Measurements from ENCODE around the gene CFAP157.

CFAP157 gene

GRCh38 chr9:127692071-127692470, 14.7 kb upstream of the CFAP157 start:
- DNase-seq (ENCODE audit: low read depth in 1 of 2, low spot score in 1 of 2) = no peak

- no peak for DNase-seq (ENCODE audit: low read depth in 1 of 2, low spot score in 1 of 2)
Measured at GRCh38 chr9:127693143-127693542, 13.6 kb upstream of the CFAP157 start.

- no peak for DNase-seq (ENCODE audit: low read depth in 1 of 2, low spot score in 1 of 2)
Measured at GRCh38 chr9:127693697-127694096, 13.1 kb upstream of the CFAP157 start.

- no peak for DNase-seq (ENCODE audit: low read depth in 1 of 2, low spot score in 1 of 2)
Measured at GRCh38 chr9:127694890-127695720, 11.7 kb upstream of the CFAP157 start.

GRCh38 chr9:127697575-127697974, 9.2 kb upstream of the CFAP157 start:
- no peak for DNase-seq (ENCODE audit: low read depth in 1 of 2, low spot score in 1 of 2)

GRCh38 chr9:127698386-127698785, 8.4 kb upstream of the CFAP157 start:
- DNase-seq (ENCODE audit: low read depth in 1 of 2, low spot score in 1 of 2) = no peak

- peak; percentile 63 to 86 for DNase-seq (ENCODE audit: low read depth in 1 of 2, low spot score in 1 of 2)
Measured at GRCh38 chr9:127698985-127699670, 7.7 kb upstream of the CFAP157 start.

- no peak for DNase-seq (ENCODE audit: low read depth in 1 of 2, low spot score in 1 of 2)
Measured at GRCh38 chr9:127700140-127700539, 6.6 kb upstream of the CFAP157 start.

- no peak for DNase-seq (ENCODE audit: low read depth in 1 of 2, low spot score in 1 of 2)
Measured at GRCh38 chr9:127700594-127701255, 6.1 kb upstream of the CFAP157 start.

GRCh38 chr9:127703289-127703946, 3.4 kb upstream of the CFAP157 start:
- no peak for DNase-seq (ENCODE audit: low read depth in 1 of 2, low spot score in 1 of 2)

GRCh38 chr9:127705577-127706379, 1.0 kb upstream of the CFAP157 start:
- no peak for DNase-seq (ENCODE audit: low read depth in 1 of 2, low spot score in 1 of 2)

GRCh38 chr9:127707766-127708165, 978 bp downstream of the CFAP157 start:
- no peak for DNase-seq (ENCODE audit: low read depth in 1 of 2, low spot score in 1 of 2)

- DNase-seq (ENCODE audit: low read depth in 1 of 2, low spot score in 1 of 2) = no peak
Measured at GRCh38 chr9:127708952-127709587, 2.3 kb downstream of the CFAP157 start.

- no peak for DNase-seq (ENCODE audit: low read depth in 1 of 2, low spot score in 1 of 2)
Measured at GRCh38 chr9:127710204-127710783, 3.5 kb downstream of the CFAP157 start.

- no peak for DNase-seq (ENCODE audit: low read depth in 1 of 2, low spot score in 1 of 2)
Measured at GRCh38 chr9:127711226-127711701, 4.5 kb downstream of the CFAP157 start.

GRCh38 chr9:127711831-127712274, 5.1 kb downstream of the CFAP157 start:
- no peak for DNase-seq (ENCODE audit: low read depth in 1 of 2, low spot score in 1 of 2)

GRCh38 chr9:127712371-127712770, 5.6 kb downstream of the CFAP157 start:
- DNase-seq (ENCODE audit: low read depth in 1 of 2, low spot score in 1 of 2) = no peak

- no peak for DNase-seq (ENCODE audit: low read depth in 1 of 2, low spot score in 1 of 2)
Measured at GRCh38 chr9:127712867-127713266, 6.1 kb downstream of the CFAP157 start.

GRCh38 chr9:127714020-127714750, 7.4 kb downstream of the CFAP157 start:
- no peak for DNase-seq (ENCODE audit: low read depth in 1 of 2, low spot score in 1 of 2)

Data from activated CD4-positive, alpha-beta T cell treated with anti-CD3 and anti-CD28 coated beads, Interleukin-2, amount 50 U/mL, for 24 hours (primary cell).